ENCODE measurements around the gene INPP5E.
A peak's percentile ranks its signal among the peaks of the same experiment; 100 is the strongest.

INPP5E gene

GRCh38 chr9:136439481-136440408 lies at the start of gene INPP5E:
INPP5E (minus strand) TSS chr9:136439845; CDS start chr9:136439419, 426 bp downstream.
- peak; percentile 49 for DNase-seq (ENCODE audit: low spot score)

- no peak for DNase-seq (ENCODE audit: low spot score)
Observed at GRCh38 chr9:136488247-136489214, 48.9 kb upstream of the INPP5E start.

GRCh38 chr9:136487672-136488071 lies 48.0 kb upstream of the INPP5E start:
- no peak for DNase-seq (ENCODE audit: low spot score)

- DNase-seq (ENCODE audit: low spot score) = no peak
Observed at GRCh38 chr9:136486823-136487620, 47.4 kb upstream of the INPP5E start.

GRCh38 chr9:136486131-136486530 lies 46.5 kb upstream of the INPP5E start:
- DNase-seq (ENCODE audit: low spot score) = no peak

GRCh38 chr9:136485049-136486045 lies 45.7 kb upstream of the INPP5E start:
- peak; percentile 78 for DNase-seq (ENCODE audit: low spot score)

GRCh38 chr9:136484153-136485048 lies 44.8 kb upstream of the INPP5E start:
- no peak for DNase-seq (ENCODE audit: low spot score)

GRCh38 chr9:136483589-136484152 lies 44.0 kb upstream of the INPP5E start:
- DNase-seq (ENCODE audit: low spot score) = peak; percentile 91

GRCh38 chr9:136482793-136483588 lies 43.3 kb upstream of the INPP5E start, which contains the start of gene SEC16A:
SEC16A (minus strand) TSS chr9:136483040; CDS start chr9:136477615, 5,425 bp downstream.
- DNase-seq (ENCODE audit: low spot score) = peak; percentile 99

GRCh38 chr9:136482046-136482792 lies 42.6 kb upstream of the INPP5E start:
- DNase-seq (ENCODE audit: low spot score) = no peak

GRCh38 chr9:136481558-136481957 lies 41.9 kb upstream of the INPP5E start:
- DNase-seq (ENCODE audit: low spot score) = no peak

GRCh38 chr9:136476369-136477150 lies 36.9 kb upstream of the INPP5E start:
- no peak for DNase-seq (ENCODE audit: low spot score)

- no peak for DNase-seq (ENCODE audit: low spot score)
Observed at GRCh38 chr9:136474974-136475865, 35.6 kb upstream of the INPP5E start.

GRCh38 chr9:136474021-136474640 lies 34.5 kb upstream of the INPP5E start:
- DNase-seq (ENCODE audit: low spot score) = no peak

- DNase-seq (ENCODE audit: low spot score) = no peak
Observed at GRCh38 chr9:136473354-136473721, 33.7 kb upstream of the INPP5E start.

All from putamen (tissue), 1 donor.